Measurements from ENCODE around the gene GNG2. TPM values are rescaled to one million over a fixed set of nuclear protein-coding genes. Genes with fewer than 3 reads are reported as not detected.

Gene GNG2
- total RNA-seq, 1 experiment from 2014 or later: 23.2 TPM

GRCh38 chr14:51924600-51924999 is 64.2 kb downstream of the GNG2 start:
- H3K36me3 ChIP-seq: no peaks in the 10 kb centered on the region
- no peak for DNase-seq (ENCODE audit: low read depth in 1 of 2, low spot score in 2 of 2)
- no peak overlapping the region for H3K4me3 ChIP-seq
- H3K27me3 ChIP-seq (replicated peaks): no peaks in the 10 kb centered on the region
- peaks cover 6% of the 10 kb centered on the region; the same call in 1 of the 2 replicates for H3K4me1 ChIP-seq (replicated peaks)
- H3K27ac ChIP-seq: no peak overlapping the region
- no peaks in the 10 kb centered on the region for H3K9me3 ChIP-seq (replicated peaks)

- Histone ChIP-seq H3K4me1 (replicated peaks) (peaks cover 6% of the 10 kb centered on the region; the same call in 1 of the 2 replicates), H3K4me3 (no peak overlapping the region), H3K9me3 (replicated peaks) (no peaks in the 10 kb centered on the region), H3K27me3 (replicated peaks) (no peaks in the 10 kb centered on the region), H3K27ac (no peak overlapping the region), H3K36me3 (no peaks in the 10 kb centered on the region)
- no peak for DNase-seq (ENCODE audit: low read depth in 1 of 2, low spot score in 2 of 2)
Measured at GRCh38 chr14:51925980-51926379, 65.6 kb downstream of the GNG2 start.

- Histone ChIP-seq H3K4me1 (replicated peaks) (peaks cover 6% of the 10 kb centered on the region; the same call in 1 of the 2 replicates), H3K27ac (no peak overlapping the region), H3K4me3 (no peak overlapping the region), H3K9me3 (replicated peaks) (no peaks in the 10 kb centered on the region), H3K36me3 (no peaks in the 10 kb centered on the region), H3K27me3 (replicated peaks) (no peaks in the 10 kb centered on the region)
- DNase-seq (ENCODE audit: low read depth in 1 of 2, low spot score in 2 of 2): no peak
Measured at GRCh38 chr14:51926449-51926848, 66.0 kb downstream of the GNG2 start.

- no peak for DNase-seq (ENCODE audit: low read depth in 1 of 2, low spot score in 2 of 2)
- H3K27me3 ChIP-seq (replicated peaks): no peaks in the 10 kb centered on the region
- no peak overlapping the region for H3K4me3 ChIP-seq
- no peaks in the 10 kb centered on the region for H3K9me3 ChIP-seq (replicated peaks)
- no peaks in the 10 kb centered on the region for H3K36me3 ChIP-seq
- no peaks in the 10 kb centered on the region; the same call in 1 of the 2 replicates for H3K4me1 ChIP-seq (replicated peaks)
- H3K27ac ChIP-seq: no peak overlapping the region
Measured at GRCh38 chr14:51928568-51928967, 68.2 kb downstream of the GNG2 start.

- no peaks in the 10 kb centered on the region for H3K9me3 ChIP-seq (replicated peaks)
- no peak for DNase-seq (ENCODE audit: low read depth in 1 of 2, low spot score in 2 of 2)
- no peaks in the 10 kb centered on the region for H3K36me3 ChIP-seq
- no peak overlapping the region for H3K27ac ChIP-seq
- H3K4me1 ChIP-seq (replicated peaks): no peaks in the 10 kb centered on the region; the same call in 1 of the 2 replicates
- no peak overlapping the region for H3K4me3 ChIP-seq
- H3K27me3 ChIP-seq (replicated peaks): no peaks in the 10 kb centered on the region
Measured at GRCh38 chr14:51929166-51929565, 68.8 kb downstream of the GNG2 start.

- no peaks in the 10 kb centered on the region; the same call in 1 of the 2 replicates for H3K4me1 ChIP-seq (replicated peaks)
- no peaks in the 10 kb centered on the region for H3K27me3 ChIP-seq (replicated peaks)
- H3K36me3 ChIP-seq: no peaks in the 10 kb centered on the region
- H3K27ac ChIP-seq: no peak overlapping the region
- no peak for DNase-seq (ENCODE audit: low read depth in 1 of 2, low spot score in 2 of 2)
- no peak overlapping the region for H3K4me3 ChIP-seq
- no peaks in the 10 kb centered on the region for H3K9me3 ChIP-seq (replicated peaks)
Measured at GRCh38 chr14:51929910-51930682, 69.7 kb downstream of the GNG2 start.

GRCh38 chr14:51931308-51931707 is 70.9 kb downstream of the GNG2 start:
- Histone ChIP-seq H3K9me3 (replicated peaks) (no peaks in the 10 kb centered on the region), H3K27ac (no peak overlapping the region), H3K4me1 (replicated peaks) (no peaks in the 10 kb centered on the region; the same call in 1 of the 2 replicates), H3K27me3 (replicated peaks) (no peaks in the 10 kb centered on the region), H3K36me3 (no peaks in the 10 kb centered on the region), H3K4me3 (no peak overlapping the region)
- DNase-seq (ENCODE audit: low read depth in 1 of 2, low spot score in 2 of 2): no peak

GRCh38 chr14:51933191-51933590 is 72.8 kb downstream of the GNG2 start:
- Histone ChIP-seq H3K4me1 (replicated peaks) (no peaks in the 10 kb centered on the region; the same call in 1 of the 2 replicates), H3K27ac (no peak overlapping the region), H3K27me3 (replicated peaks) (no peaks in the 10 kb centered on the region), H3K9me3 (replicated peaks) (no peaks in the 10 kb centered on the region), H3K36me3 (no peaks in the 10 kb centered on the region), H3K4me3 (no peak overlapping the region)
- no peak for DNase-seq (ENCODE audit: low read depth in 1 of 2, low spot score in 2 of 2)

GRCh38 chr14:51938137-51938536 is 77.7 kb downstream of the GNG2 start:
- no peak overlapping the region for H3K4me3 ChIP-seq
- no peaks in the 10 kb centered on the region for H3K4me1 ChIP-seq (replicated peaks)
- H3K27ac ChIP-seq: no peak overlapping the region
- H3K36me3 ChIP-seq: no peaks in the 10 kb centered on the region
- no peaks in the 10 kb centered on the region for H3K27me3 ChIP-seq (replicated peaks)
- H3K9me3 ChIP-seq (replicated peaks): no peaks in the 10 kb centered on the region
- DNase-seq (ENCODE audit: low read depth in 1 of 2, low spot score in 2 of 2): no peak

GRCh38 chr14:51938821-51939220 is 78.4 kb downstream of the GNG2 start:
- H3K4me1 ChIP-seq (replicated peaks): no peaks in the 10 kb centered on the region
- H3K4me3 ChIP-seq: no peak overlapping the region
- no peaks in the 10 kb centered on the region for H3K9me3 ChIP-seq (replicated peaks)
- no peak overlapping the region for H3K27ac ChIP-seq
- DNase-seq (ENCODE audit: low read depth in 1 of 2, low spot score in 2 of 2): no peak
- H3K36me3 ChIP-seq: no peaks in the 10 kb centered on the region
- no peaks in the 10 kb centered on the region for H3K27me3 ChIP-seq (replicated peaks)

- no peak overlapping the region for H3K27ac ChIP-seq
- no peaks in the 10 kb centered on the region for H3K9me3 ChIP-seq (replicated peaks)
- H3K4me1 ChIP-seq (replicated peaks): no peaks in the 10 kb centered on the region
- H3K36me3 ChIP-seq: no peaks in the 10 kb centered on the region
- no peak overlapping the region for H3K4me3 ChIP-seq
- DNase-seq (ENCODE audit: low read depth in 1 of 2, low spot score in 2 of 2): no peak
- no peaks in the 10 kb centered on the region for H3K27me3 ChIP-seq (replicated peaks)
Measured at GRCh38 chr14:51939226-51939625, 78.8 kb downstream of the GNG2 start.

- Histone ChIP-seq H3K27me3 (replicated peaks) (no peaks in the 10 kb centered on the region), H3K27ac (no peak overlapping the region), H3K9me3 (replicated peaks) (no peaks in the 10 kb centered on the region), H3K4me3 (no peak overlapping the region), H3K4me1 (replicated peaks) (no peaks in the 10 kb centered on the region), H3K36me3 (no peaks in the 10 kb centered on the region)
- no peak for DNase-seq (ENCODE audit: low read depth in 1 of 2, low spot score in 2 of 2)
Measured at GRCh38 chr14:51939755-51940301, 79.4 kb downstream of the GNG2 start.

GRCh38 chr14:51942971-51943370 is 82.6 kb downstream of the GNG2 start:
- H3K27me3 ChIP-seq (replicated peaks): no peaks in the 10 kb centered on the region
- no peak for DNase-seq (ENCODE audit: low read depth in 1 of 2, low spot score in 2 of 2)
- no peaks in the 10 kb centered on the region for H3K4me1 ChIP-seq (replicated peaks)
- H3K4me3 ChIP-seq: no peak overlapping the region
- H3K36me3 ChIP-seq: no peaks in the 10 kb centered on the region
- H3K27ac ChIP-seq: no peak overlapping the region
- H3K9me3 ChIP-seq (replicated peaks): no peaks in the 10 kb centered on the region

GRCh38 chr14:51950007-51950406 is 89.6 kb downstream of the GNG2 start:
- H3K9me3 ChIP-seq (replicated peaks): no peaks in the 10 kb centered on the region
- no peak overlapping the region for H3K4me3 ChIP-seq
- no peaks in the 10 kb centered on the region for H3K36me3 ChIP-seq
- H3K4me1 ChIP-seq (replicated peaks): no peaks in the 10 kb centered on the region
- no peak overlapping the region for H3K27ac ChIP-seq
- DNase-seq (ENCODE audit: low read depth in 1 of 2, low spot score in 2 of 2): no peak
- H3K27me3 ChIP-seq (replicated peaks): no peaks in the 10 kb centered on the region
